GM23338 (cell line): ENCODE results near the gene SELENOW. TPM values are rescaled to one million over a fixed set of nuclear protein-coding genes. Genes with fewer than 3 reads are reported as not detected.

Experiments
- ATAC-seq: fragments of 200-7000 bp; cut with Tn5 transposase; 3 replicates; pipeline ENCODE4 v1.9.1; 2020
- DNase-seq: peaks from one replicate; pipeline ENCODE4 v3.0.0-alpha.2; 2015; ENCODE audit warnings: low spot score
- H2AFZ ChIP-seq: fragments of 200-600 bp; sonication (generic); 2 replicates; pipeline ENCODE4 v1.8.0; 2016; ENCODE audit warnings: antibody characterized with exemption, mild to moderate bottlenecking, moderate library complexity
- H3F3A ChIP-seq: fragments of 200-600 bp; sonication (generic); replicated peaks from 2 replicates; pipeline ENCODE4 v1.8.0; 2017; ENCODE audit warnings: antibody characterized with exemption, mixed run types, low read depth
- H3K27ac ChIP-seq: fragments of 200-600 bp; sonication (generic); 2 replicates; pipeline ENCODE4 v1.6.1; 2016; ENCODE audit warnings: low read depth
- H3K27me3 ChIP-seq: fragments of 200-600 bp; sonication (generic); 2 replicates; pipeline ENCODE4 v1.8.0; 2016; ENCODE audit warnings: mild to moderate bottlenecking, mixed run types, moderate library complexity; ENCODE audit not compliant: insufficient read depth
- H3K36me3 ChIP-seq: fragments of 200-600 bp; sonication (generic); 2 replicates; pipeline ENCODE4 v1.8.0; 2016; ENCODE audit warnings: mild to moderate bottlenecking; ENCODE audit not compliant: insufficient read depth
- H3K4me1 ChIP-seq: fragments of 200-600 bp; sonication (generic); 2 replicates; pipeline ENCODE4 v1.8.0; 2016; ENCODE audit warnings: mild to moderate bottlenecking, moderate library complexity; ENCODE audit not compliant: insufficient read depth
- H3K4me2 ChIP-seq: fragments of 200-600 bp; sonication (generic); 2 replicates; pipeline ENCODE4 v1.7.1; 2017; ENCODE audit warnings: mixed run types
- H3K4me3 ChIP-seq: fragments of 200-600 bp; sonication (generic); 2 replicates; pipeline ENCODE4 v1.6.1; 2016; ENCODE audit warnings: mixed run types
- H3K79me2 ChIP-seq: fragments of 200-600 bp; sonication (generic); replicated peaks from 2 replicates; pipeline ENCODE4 v1.8.0; 2017; ENCODE audit warnings: mild to moderate bottlenecking; ENCODE audit not compliant: insufficient read depth
- H3K9me2 ChIP-seq: fragments of 200-600 bp; sonication (generic); 2 replicates; pipeline ENCODE4 v1.8.0; 2017; ENCODE audit not compliant: insufficient read depth
- H4K20me1 ChIP-seq: fragments of 200-600 bp; sonication (generic); replicated peaks from 2 replicates; pipeline ENCODE4 v1.8.0; 2017; ENCODE audit warnings: mild to moderate bottlenecking; ENCODE audit not compliant: insufficient read depth
- H3K27ac Mint-ChIP-seq: 2 replicates; pipeline ENCODE4 v1.8.0; 2020; ENCODE audit warnings: inconsistent platforms, mild to moderate bottlenecking, moderate library complexity, mixed read lengths
- H3K27me3 Mint-ChIP-seq: 3 replicates; pipeline ENCODE4 v1.8.0; 2022; ENCODE audit warnings: low read depth, mild to moderate bottlenecking, moderate library complexity, mixed read lengths, inconsistent platforms; ENCODE audit not compliant: insufficient read depth, poor library complexity
- H3K36me3 Mint-ChIP-seq: 3 replicates; pipeline ENCODE4 v1.8.0; 2021; ENCODE audit warnings: low read depth, mild to moderate bottlenecking, inconsistent platforms, moderate library complexity, mixed read lengths
- H3K4me1 Mint-ChIP-seq: 3 replicates; pipeline ENCODE4 v1.8.0; 2020; ENCODE audit warnings: mild to moderate bottlenecking, inconsistent platforms, mixed read lengths
- H3K4me3 Mint-ChIP-seq: 3 replicates; pipeline ENCODE4 v1.8.0; 2021; ENCODE audit warnings: moderate library complexity, mild to moderate bottlenecking, inconsistent platforms, mixed read lengths
- H3K9me3 Mint-ChIP-seq: 3 replicates; pipeline ENCODE4 v1.8.0; 2020; ENCODE audit warnings: moderate library complexity, mild to moderate bottlenecking, inconsistent platforms, mixed read lengths
- CREB1 ChIP-seq: fragments of 250-450 bp; sonication (Bioruptor Pico); IDR thresholded peaks from 2 replicates; pipeline ENCODE4 v1.5.0; 2020; ENCODE audit warnings: low read depth, mild to moderate bottlenecking, moderate library complexity
- CTCF ChIP-seq, 2 experiments: fragments of 200-600 bp in 1 of 2; sonication (generic) in 1 of 2; conservative IDR thresholded peaks; 2 replicates each; pipeline versions ENCODE4 v1.5.1 to v1.6.1; 2016 to 2017; ENCODE audit warnings: antibody characterized with exemption in 2 of 2, low read depth in 2 of 2, mild to moderate bottlenecking in 2 of 2, moderate library complexity in 1 of 2
- EZH2 ChIP-seq: fragments of 200-600 bp; sonication (generic); IDR thresholded peaks from one replicate; pipeline ENCODE4 v1.8.0; 2017; ENCODE audit warnings: antibody characterized with exemption, mild to moderate bottlenecking, low read depth; ENCODE audit not compliant: unreplicated experiment
- EZH2phosphoT487 ChIP-seq: fragments of 200-600 bp; sonication (generic); IDR thresholded peaks from one replicate; pipeline ENCODE4 v1.8.1; 2018; ENCODE audit warnings: antibody characterized with exemption; ENCODE audit not compliant: unreplicated experiment
- JUNB ChIP-seq: IDR thresholded peaks from one replicate; pipeline ENCODE4 v1.6.1; 2016; ENCODE audit warnings: antibody characterized with exemption; ENCODE audit not compliant: unreplicated experiment
- NANOG ChIP-seq: IDR thresholded peaks from 2 replicates; pipeline ENCODE4 v1.6.1; 2016; ENCODE audit warnings: antibody characterized with exemption, borderline replicate concordance
- STAT1 ChIP-seq: IDR thresholded peaks from one replicate; pipeline ENCODE4 v1.6.1; 2016; ENCODE audit warnings: antibody characterized with exemption; ENCODE audit not compliant: unreplicated experiment
- ZNF114 ChIP-seq: fragments of 250-450 bp; sonication (Bioruptor Pico); IDR thresholded peaks from 2 replicates; pipeline ENCODE4 v1.5.0; 2020; ENCODE audit warnings: mild to moderate bottlenecking, moderate library complexity
- ZNF331 ChIP-seq: fragments of 250-450 bp; sonication (Bioruptor Pico); IDR thresholded peaks from 2 replicates; pipeline ENCODE4 v1.5.0; 2020; ENCODE audit warnings: low read depth, mild to moderate bottlenecking, moderate library complexity
- ZNF462 ChIP-seq: fragments of 250-450 bp; sonication (Bioruptor Pico); IDR thresholded peaks from 2 replicates; pipeline ENCODE4 v1.5.0; 2020; ENCODE audit warnings: mild to moderate bottlenecking, moderate library complexity
- polyA plus RNA-seq: library from polyadenylated mRNA; unstranded; fragments of >200 nt; fragmentation: Nextera tagmentation; extraction: Ambion mirVana; gene quantifications from 2 replicates; pipeline ENCODE4 v1.2.1, GENCODE V29; 2016
- total RNA-seq: library from RNA; depleted of rRNA; stranded (reverse); fragments of >200 nt; shearing (Covaris generic); gene quantifications from 2 replicates; pipeline ENCODE4 v1.2.3, GENCODE V29; 2014

The SELENOW gene
- total and polyA plus RNA-seq, 2 experiments from 2014 or later, result 558 to 811 TPM

DNA sequence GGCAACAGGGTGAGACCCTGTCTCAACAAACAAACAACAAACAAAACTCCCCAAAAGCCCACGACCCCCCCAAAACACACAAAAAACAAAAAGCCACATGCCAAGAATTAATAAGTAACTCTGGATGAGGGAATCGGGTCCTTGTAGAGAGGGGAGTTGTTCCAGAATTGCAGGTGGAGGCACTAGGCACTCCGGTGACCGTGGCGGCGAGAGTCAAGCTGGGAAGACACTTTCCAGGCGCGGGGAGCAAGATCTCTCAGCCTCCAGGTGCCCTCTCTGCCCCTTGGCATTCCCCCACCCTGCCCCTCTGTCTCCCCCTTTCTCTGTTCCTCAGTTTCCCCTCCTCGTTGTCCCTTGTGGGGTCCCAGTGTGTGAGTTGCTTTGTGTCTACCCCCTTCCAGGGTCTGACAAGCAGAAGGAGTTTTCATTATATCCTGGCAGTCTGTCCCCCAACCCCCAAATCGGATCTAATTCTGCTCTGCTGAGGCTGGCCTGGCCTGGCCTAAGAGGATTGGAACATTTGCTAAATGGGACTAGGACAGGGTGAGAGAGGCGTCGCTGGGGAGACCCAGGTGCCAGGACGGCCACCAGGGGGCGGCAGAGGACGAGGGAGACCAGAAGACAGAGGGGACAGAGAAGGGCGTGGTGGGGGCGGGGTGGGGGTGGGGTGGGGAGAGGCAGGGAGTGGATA is 34.9 kb downstream of the SELENOW start:
- H3K4me3 Mint-ChIP-seq, result no peak overlapping the region; the same call in 2 of the 3 replicates
- Histone ChIP-seq H3K4me2 (no peak overlapping the region), H3F3A (no peaks in the 10 kb centered on the region; the same call in 1 of the 2 replicates), H3K9me2 (no peaks in the 10 kb centered on the region), H3K4me3 (no peak overlapping the region), H3K36me3 (no peaks in the 10 kb centered on the region), H3K4me1 (no peaks in the 10 kb centered on the region), H3K79me2 (no peaks in the 10 kb centered on the region), H2AFZ (no peak overlapping the region), H4K20me1 (no peaks in the 10 kb centered on the region), H3K27ac (no peak overlapping the region), H3K27me3 (no peaks in the 10 kb centered on the region)
- DNase-seq (peak; percentile 93), ATAC-seq (peak; percentile 99)
- H3K36me3 Mint-ChIP-seq, result no peaks in the 10 kb centered on the region
- H3K27ac Mint-ChIP-seq, result no peak overlapping the region
- H3K27me3 Mint-ChIP-seq, result peaks cover 12% of the 10 kb centered on the region
- TF ChIP-seq JUNB (no peak), CTCF (conservative IDR thresholded peaks at IDR 0.05; ENCODE audit: low read depth in 2 of 2) (peak; percentile 71 to 89)
- H3K9me3 Mint-ChIP-seq, result no peaks in the 10 kb centered on the region
- H3K4me1 Mint-ChIP-seq, result no peaks in the 10 kb centered on the region

GRCh38 chr19:47813995-47814328 is 35.5 kb downstream of the SELENOW start:
- H3K4me2 ChIP-seq, result no peak overlapping the region
- peak overlapping the region; percentile 83; the same call in 1 of the 2 replicates for H2AFZ ChIP-seq
- Mint-ChIP-seq H3K4me1 (no peaks in the 10 kb centered on the region; the same call in 2 of the 3 replicates), H3K27ac (no peak overlapping the region), H3K27me3 (peaks cover 12% of the 10 kb centered on the region), H3K9me3 (no peaks in the 10 kb centered on the region; the same call in 2 of the 3 replicates), H3K4me3 (no peak overlapping the region), H3K36me3 (no peaks in the 10 kb centered on the region; the same call in 2 of the 3 replicates)
- H3K4me3 ChIP-seq, result no peak overlapping the region
- no peaks in the 10 kb centered on the region for H3K9me2 ChIP-seq
- no peaks in the 10 kb centered on the region for H3K79me2 ChIP-seq
- ATAC-seq (peak; percentile 53), DNase-seq (no peak)
- no peaks in the 10 kb centered on the region for H3K36me3 ChIP-seq
- no peaks in the 10 kb centered on the region for H3K4me1 ChIP-seq
- H3K27me3 ChIP-seq, result no peaks in the 10 kb centered on the region
- no peak overlapping the region for H3K27ac ChIP-seq
- H3F3A ChIP-seq, result no peaks in the 10 kb centered on the region; the same call in 1 of the 2 replicates
- no peaks in the 10 kb centered on the region for H4K20me1 ChIP-seq
- TF ChIP-seq STAT1, result no peak
- no peak for TF ChIP-seq EZH2
- TF ChIP-seq CREB1, result no peak
- TF ChIP-seq ZNF462, result no peak
- no peak for TF ChIP-seq CTCF (conservative IDR thresholded peaks at IDR 0.05; ENCODE audit: low read depth in 2 of 2)
- no peak for TF ChIP-seq JUNB
- no peak for TF ChIP-seq EZH2phosphoT487
- no peak for TF ChIP-seq NANOG
- no peak for TF ChIP-seq ZNF331 (CRISPR knock-in tag)
- no peak for TF ChIP-seq ZNF114
